ENCODE data around the gene ANP32A.

- TF ChIP-seq CTCF (IDR thresholded peaks at IDR 0.05; ENCODE audit: poor library complexity) (no peak), EZH2 (IDR thresholded peaks at IDR 0.05; ENCODE audit: borderline replicate concordance) (no peak), EZH2phosphoT487 (IDR thresholded peaks at IDR 0.05; ENCODE audit: low read depth, severe bottlenecking, unreplicated experiment) (no peak)
These were observed 88.2 kb downstream of the ANP32A start for GRCh38 chr15:68732451-68732850.
